CD14-positive monocyte (primary cell): ENCODE data around the gene WTAP. TPM values are rescaled to one million over a fixed set of nuclear protein-coding genes. Genes with fewer than 3 reads are reported as not detected.

Experiments used
- DNase-seq, 3 donors: peaks; one replicate each; pipeline ENCODE4 v3.0.0-alpha.2; 2011 to 2022
- H2AFZ ChIP-seq: 2 replicates; pipeline ENCODE4 v1.6.0; 2012; ENCODE audit warnings: mild to moderate bottlenecking, low read depth, low read length, inconsistent platforms; ENCODE audit not compliant: insufficient read depth, poor library complexity, severe bottlenecking
- H3K27ac ChIP-seq, 2 donors: 1 replicate in 1 of 2; 2 replicates in 1 of 2; pipeline ENCODE4 v1.5.1; 2012 to 2013; ENCODE audit warnings: low read length in 2 of 2, control low read depth in 1 of 2, inconsistent platforms in 1 of 2, low read depth in 1 of 2, mild to moderate bottlenecking in 1 of 2
- H3K27me3 ChIP-seq, 2 donors: one replicate each; pipeline versions ENCODE4 v1.6.0 to v1.6.1; 2011 to 2013; ENCODE audit warnings: low read length in 2 of 2; ENCODE audit not compliant: control insufficient read depth in 2 of 2, insufficient read depth in 2 of 2
- H3K36me3 ChIP-seq, 2 donors: replicated peaks in 1 of 2; 1 replicate in 1 of 2; 2 replicates in 1 of 2; pipeline versions ENCODE4 v1.5.1 to v1.6.1; 2012 to 2013; ENCODE audit warnings: low read length in 2 of 2, control low read depth in 1 of 2, inconsistent platforms in 1 of 2, mild to moderate bottlenecking in 1 of 2; ENCODE audit not compliant: insufficient read depth in 2 of 2, control insufficient read depth in 1 of 2
- H3K4me1 ChIP-seq, 2 donors: 1 replicate in 1 of 2; 2 replicates in 1 of 2; pipeline versions ENCODE4 v1.5.1 to v1.6.1; 2012 to 2013; ENCODE audit warnings: low read length in 2 of 2, control low read depth in 1 of 2, inconsistent platforms in 1 of 2, mild to moderate bottlenecking in 1 of 2, moderate library complexity in 1 of 2; ENCODE audit not compliant: insufficient read depth in 2 of 2, control insufficient read depth in 1 of 2
- H3K4me2 ChIP-seq: replicated peaks from 2 replicates; pipeline ENCODE3; 2012; ENCODE audit warnings: low read length, moderate library complexity, mild to moderate bottlenecking; ENCODE audit not compliant: poor library complexity, severe bottlenecking; ENCODE audit errors: extremely low read depth
- H3K4me3 ChIP-seq, 3 experiments: fragments of 200-600 bp in 1 of 3; sonication (generic) in 1 of 3; replicated peaks in 1 of 3; 1 replicate in 2 of 3; 2 replicates in 1 of 3; pipeline ENCODE4 v1.5.1; 2011 to 2013; ENCODE audit warnings: low read length in 3 of 3, mild to moderate bottlenecking in 3 of 3, control low read depth in 2 of 3, low read depth in 2 of 3, inconsistent platforms in 1 of 3, moderate library complexity in 1 of 3
- H3K79me2 ChIP-seq: 2 replicates; pipeline ENCODE4 v1.6.0; 2012; ENCODE audit warnings: mild to moderate bottlenecking, control low read depth, inconsistent platforms, low read length, moderate library complexity; ENCODE audit not compliant: insufficient read depth
- H3K9ac ChIP-seq: 2 replicates; pipeline ENCODE4 v1.6.0; 2017; ENCODE audit warnings: low read length, mild to moderate bottlenecking; ENCODE audit not compliant: insufficient read depth, poor library complexity, severe bottlenecking
- H3K9me3 ChIP-seq, 2 donors: replicated peaks in 1 of 2; 1 replicate in 1 of 2; 2 replicates in 1 of 2; pipeline versions ENCODE4 v1.5.1 to v1.6.1; 2012 to 2013; ENCODE audit warnings: low read length in 2 of 2, control low read depth in 1 of 2; ENCODE audit not compliant: control insufficient read depth in 1 of 2, insufficient read depth in 1 of 2
- H4K20me1 ChIP-seq: 2 replicates; pipeline ENCODE4 v1.6.0; 2012; ENCODE audit warnings: mild to moderate bottlenecking, low read length, control low read depth, moderate library complexity; ENCODE audit not compliant: insufficient read depth
- H3K27ac Mint-ChIP-seq, 7 donors: one replicate each; pipeline ENCODE4 v1.8.0; 2020; ENCODE audit warnings: mild to moderate bottlenecking in 7 of 7, mixed read lengths in 7 of 7, moderate library complexity in 6 of 7, inconsistent platforms in 2 of 7
- H3K27me3 Mint-ChIP-seq, 3 donors: one replicate each; pipeline ENCODE4 v1.8.0; 2021 to 2022; ENCODE audit warnings: low read depth in 3 of 3, mild to moderate bottlenecking in 3 of 3, mixed read lengths in 3 of 3, moderate library complexity in 3 of 3, inconsistent platforms in 1 of 3
- H3K36me3 Mint-ChIP-seq, 2 donors: one replicate each; pipeline ENCODE4 v1.8.0; 2020; ENCODE audit warnings: mixed read lengths in 2 of 2, inconsistent platforms in 1 of 2, mild to moderate bottlenecking in 1 of 2
- H3K4me1 Mint-ChIP-seq: one replicate; pipeline ENCODE4 v1.8.0; 2020; ENCODE audit warnings: mild to moderate bottlenecking, mixed read lengths
- H3K4me3 Mint-ChIP-seq, 2 donors: one replicate each; pipeline ENCODE4 v1.8.0; 2020; ENCODE audit warnings: mild to moderate bottlenecking in 2 of 2, mixed read lengths in 2 of 2, moderate library complexity in 1 of 2
- H3K9me3 Mint-ChIP-seq, 7 donors: one replicate each; pipeline ENCODE4 v1.8.0; 2020 to 2022; ENCODE audit warnings: mixed read lengths in 7 of 7, mild to moderate bottlenecking in 6 of 7, moderate library complexity in 6 of 7, inconsistent platforms in 2 of 7
- WGBS: methylation state at CpG from one replicate; pipeline ENCODE4 v1.1.5; 2013; ENCODE audit warnings: missing lambda C conversion rate; ENCODE audit not compliant: insufficient coverage; 5-methylcytosine and 5-hydroxymethylcytosine counted together
- intact Hi-C, 2 donors: fragments of 100-400 bp; cut with micrococcal nuclease; formaldehyde crosslinking; loops; one replicate each; pipeline versions ENCODE4 v1.15.0 to v1.15.1; 2023
- polyA plus RNA-seq, 3 donors: library from polyadenylated mRNA; depleted of rRNA in 1 of 3; unstranded in 2 of 3; stranded (reverse) in 1 of 3; fragments of 300-500 nt in 2 of 3; fragments of >200 nt in 1 of 3; fragmentation: Illumina TruSeq in 2 of 3; gene quantifications; 1 replicate in 2 of 3; 2 replicates in 1 of 3; pipeline ENCODE4 v1.2.3, GENCODE V29; 2012 to 2021
- TF ChIP-seq, protein P1 (sequence below): fragments of 200-600 bp; IDR thresholded peaks from one replicate; pipeline ENCODE4 v1.8.0; 2022; ENCODE audit warnings: antibody characterized with exemption, mild to moderate bottlenecking

WTAP gene
- polyA plus RNA-seq, 3 donors: 50.8 to 95.9 (median 94.7) TPM

DNA sequence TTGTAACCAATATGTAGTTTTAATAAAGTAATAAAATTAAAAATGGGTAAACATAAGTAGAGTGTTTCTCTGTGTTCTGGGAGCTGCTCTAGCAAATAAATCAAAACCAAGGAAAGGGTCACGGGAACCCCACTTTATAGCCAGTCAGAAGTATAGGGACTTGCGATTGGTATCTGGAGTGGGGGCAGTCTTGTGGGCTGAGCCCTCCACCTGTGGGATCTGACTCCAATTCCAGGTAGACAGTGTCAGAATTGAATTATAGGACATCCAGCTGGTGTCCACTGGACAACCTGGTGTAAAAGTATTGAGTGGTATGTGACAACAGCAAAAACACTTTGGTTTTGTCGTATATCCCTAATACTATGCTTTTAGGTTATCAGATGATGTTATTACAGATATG is 48.7 kb upstream of the WTAP start:
- intact Hi-C loops: no loop called here
- Histone ChIP-seq H3K9ac (no peak overlapping the region), H3K9me3 (no peaks in the 10 kb centered on the region), H2AFZ (no peak overlapping the region), H3K27ac (peak overlapping the region in 1 of 2 donors; percentile 33), H3K4me1 (peaks cover 31 to 44% of the 10 kb centered on the region in 2 donors), H3K79me2 (peaks cover 17% of the 10 kb centered on the region), H3K4me3 (no peak overlapping the region), H3K4me2 (no peak overlapping the region), H3K36me3 (peaks cover 31 to 63% of the 10 kb centered on the region in 2 donors), H4K20me1 (peaks cover 55% of the 10 kb centered on the region), H3K27me3 (no peaks in the 10 kb centered on the region)
- peak in 1 of 3 donors; percentile 49 for DNase-seq
- TF ChIP-seq, protein P1, sequence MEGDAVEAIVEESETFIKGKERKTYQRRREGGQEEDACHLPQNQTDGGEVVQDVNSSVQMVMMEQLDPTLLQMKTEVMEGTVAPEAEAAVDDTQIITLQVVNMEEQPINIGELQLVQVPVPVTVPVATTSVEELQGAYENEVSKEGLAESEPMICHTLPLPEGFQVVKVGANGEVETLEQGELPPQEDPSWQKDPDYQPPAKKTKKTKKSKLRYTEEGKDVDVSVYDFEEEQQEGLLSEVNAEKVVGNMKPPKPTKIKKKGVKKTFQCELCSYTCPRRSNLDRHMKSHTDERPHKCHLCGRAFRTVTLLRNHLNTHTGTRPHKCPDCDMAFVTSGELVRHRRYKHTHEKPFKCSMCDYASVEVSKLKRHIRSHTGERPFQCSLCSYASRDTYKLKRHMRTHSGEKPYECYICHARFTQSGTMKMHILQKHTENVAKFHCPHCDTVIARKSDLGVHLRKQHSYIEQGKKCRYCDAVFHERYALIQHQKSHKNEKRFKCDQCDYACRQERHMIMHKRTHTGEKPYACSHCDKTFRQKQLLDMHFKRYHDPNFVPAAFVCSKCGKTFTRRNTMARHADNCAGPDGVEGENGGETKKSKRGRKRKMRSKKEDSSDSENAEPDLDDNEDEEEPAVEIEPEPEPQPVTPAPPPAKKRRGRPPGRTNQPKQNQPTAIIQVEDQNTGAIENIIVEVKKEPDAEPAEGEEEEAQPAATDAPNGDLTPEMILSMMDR: no peak
- WGBS: 100% methylated on average over 2 of the region's 3 CpGs
- H3K36me3 Mint-ChIP-seq: peaks cover 38 to 67% of the 10 kb centered on the region in 2 donors
- no peak overlapping the region for H3K4me3 Mint-ChIP-seq
- peak overlapping the region in 1 of 7 donors; percentile 24 for H3K27ac Mint-ChIP-seq
- H3K4me1 Mint-ChIP-seq: peaks cover 42% of the 10 kb centered on the region
- H3K9me3 Mint-ChIP-seq: peaks cover 0 to 5% (median 2%) of the 10 kb centered on the region in 7 donors
- H3K27me3 Mint-ChIP-seq: peaks cover 0 to 2% (median 0%) of the 10 kb centered on the region in 3 donors

DNA sequence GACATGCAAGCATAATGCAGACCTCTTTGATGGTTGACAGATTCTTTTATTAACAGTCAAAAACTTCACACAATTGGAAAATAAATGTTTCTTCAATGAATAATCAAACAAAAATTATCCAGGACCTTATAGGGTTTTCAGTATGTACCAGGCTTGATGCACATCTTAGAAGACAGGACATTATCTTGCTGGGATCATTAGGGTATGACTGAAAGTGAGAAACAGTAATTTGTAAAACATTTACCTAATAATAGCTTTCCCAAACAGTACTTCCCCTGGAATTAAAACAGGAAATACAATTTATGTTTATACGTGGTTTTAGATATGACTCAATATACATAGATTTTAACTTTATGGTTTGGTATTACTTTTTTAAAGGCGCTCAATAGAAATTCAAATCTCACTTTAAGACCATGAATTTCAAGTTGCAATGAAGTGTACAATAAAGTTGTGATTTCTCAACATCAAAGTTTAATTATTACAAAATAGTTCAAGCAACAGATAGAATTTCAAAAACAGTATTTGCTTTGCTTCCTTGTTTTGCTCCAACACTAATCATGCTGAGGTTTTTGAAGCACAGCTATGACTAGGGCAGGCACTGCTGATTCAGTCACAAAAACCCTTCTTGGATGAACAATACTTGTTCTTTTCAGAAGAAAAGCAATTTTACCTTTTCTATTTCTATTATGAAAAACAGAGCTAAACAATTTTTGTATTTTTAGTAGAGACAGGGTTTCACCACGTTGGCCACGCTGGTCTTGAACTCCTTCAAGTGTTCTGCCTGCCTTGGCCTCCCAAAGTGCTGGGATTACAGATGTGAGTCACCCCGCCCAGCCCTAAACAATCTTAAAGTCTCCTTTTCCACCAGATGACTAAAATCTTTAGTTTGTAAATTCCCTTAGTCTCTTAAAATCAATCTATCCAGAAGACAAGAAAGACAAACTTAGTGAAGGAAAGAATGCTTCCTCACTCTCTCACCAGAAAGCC is 47.9 kb upstream of the WTAP start:
- H3K9ac ChIP-seq: no peak overlapping the region
- peaks cover 20% of the 10 kb centered on the region for H3K79me2 ChIP-seq
- DNase-seq: peak in 2 of 3 donors; percentile 46 to 58
- H3K4me3 Mint-ChIP-seq: peak overlapping the region in 1 of 2 donors; percentile 41
- no peaks in the 10 kb centered on the region for H3K27me3 ChIP-seq
- H3K27ac Mint-ChIP-seq: peak overlapping the region; percentile 20 to 93 (median 87)
- peak overlapping the region; percentile 51 for H3K4me2 ChIP-seq
- H2AFZ ChIP-seq: no peak overlapping the region
- H3K27me3 Mint-ChIP-seq: peaks cover 0 to 2% (median 0%) of the 10 kb centered on the region in 3 donors
- intact Hi-C loops: no loop called here
- no peaks in the 10 kb centered on the region for H3K9me3 ChIP-seq
- peaks cover 46% of the 10 kb centered on the region for H3K4me1 Mint-ChIP-seq
- H3K4me1 ChIP-seq: peaks cover 37 to 52% of the 10 kb centered on the region in 2 donors
- H4K20me1 ChIP-seq: peaks cover 63% of the 10 kb centered on the region
- TF ChIP-seq, protein P1: no peak
- 80% methylated on average over 1 of the region's 5 CpGs for WGBS
- H3K36me3 ChIP-seq: peaks cover 39 to 71% of the 10 kb centered on the region in 2 donors
- H3K4me3 ChIP-seq: peak overlapping the region in 1 of 3 experiments; percentile 21
- peak overlapping the region; percentile 73 to 78 for H3K27ac ChIP-seq
- peaks cover 0 to 5% (median 2%) of the 10 kb centered on the region in 7 donors for H3K9me3 Mint-ChIP-seq
- H3K36me3 Mint-ChIP-seq: peaks cover 42 to 73% of the 10 kb centered on the region in 2 donors
